ENCODE data around the gene CHN2.

Gene CHN2

GRCh38 chr7:29228289-29229011 lies 33.9 kb downstream of the CHN2 start:
- no peak for DNase-seq (ENCODE audit: low read depth, low spot score)

GRCh38 chr7:29229066-29229465 lies 34.5 kb downstream of the CHN2 start:
- DNase-seq (ENCODE audit: low read depth, low spot score), result no peak

GRCh38 chr7:29229946-29230345 lies 35.4 kb downstream of the CHN2 start:
- DNase-seq (ENCODE audit: low read depth, low spot score), result no peak

- DNase-seq (ENCODE audit: low read depth, low spot score), result no peak
These were observed 36.3 kb downstream of the CHN2 start for GRCh38 chr7:29230871-29231345.

- DNase-seq (ENCODE audit: low read depth, low spot score), result no peak
These were observed 37.2 kb downstream of the CHN2 start for GRCh38 chr7:29231671-29232232.

- no peak for DNase-seq (ENCODE audit: low read depth, low spot score)
These were observed 39.9 kb downstream of the CHN2 start for GRCh38 chr7:29234438-29234837.

- no peak for DNase-seq (ENCODE audit: low read depth, low spot score)
These were observed 41.6 kb downstream of the CHN2 start for GRCh38 chr7:29236071-29236580.

- no peak for DNase-seq (ENCODE audit: low read depth, low spot score)
These were observed 42.1 kb downstream of the CHN2 start for GRCh38 chr7:29236649-29237048.

- no peak for DNase-seq (ENCODE audit: low read depth, low spot score)
These were observed 42.9 kb downstream of the CHN2 start for GRCh38 chr7:29237489-29237888.

- DNase-seq (ENCODE audit: low read depth, low spot score), result no peak
These were observed 45.1 kb downstream of the CHN2 start for GRCh38 chr7:29239638-29240037.

GRCh38 chr7:29242265-29242664 lies 47.7 kb downstream of the CHN2 start:
- no peak for DNase-seq (ENCODE audit: low read depth, low spot score)

GRCh38 chr7:29243910-29244655 lies 49.5 kb downstream of the CHN2 start:
- DNase-seq (ENCODE audit: low read depth, low spot score), result no peak

- no peak for DNase-seq (ENCODE audit: low read depth, low spot score)
These were observed 52.8 kb downstream of the CHN2 start for GRCh38 chr7:29247224-29247962.

- DNase-seq (ENCODE audit: low read depth, low spot score), result no peak
These were observed 53.3 kb downstream of the CHN2 start for GRCh38 chr7:29247963-29248236.

GRCh38 chr7:29248713-29249382 lies 54.3 kb downstream of the CHN2 start:
- no peak for DNase-seq (ENCODE audit: low read depth, low spot score)

GRCh38 chr7:29249383-29249750 lies 54.8 kb downstream of the CHN2 start:
- DNase-seq (ENCODE audit: low read depth, low spot score), result no peak

GRCh38 chr7:29249860-29250259 lies 55.3 kb downstream of the CHN2 start:
- no peak for DNase-seq (ENCODE audit: low read depth, low spot score)

GRCh38 chr7:29253225-29253624 lies 58.6 kb downstream of the CHN2 start:
- DNase-seq (ENCODE audit: low read depth, low spot score), result no peak

- no peak for DNase-seq (ENCODE audit: low read depth, low spot score)
These were observed 60.0 kb downstream of the CHN2 start for GRCh38 chr7:29254591-29254990.

GRCh38 chr7:29255199-29255878 lies 60.8 kb downstream of the CHN2 start:
- DNase-seq (ENCODE audit: low read depth, low spot score), result no peak
